Fibroblast of villous mesenchyme (primary cell): Measurements from ENCODE around the gene PYM1. TPM values are rescaled to one million over a fixed set of nuclear protein-coding genes. Genes with fewer than 3 reads are reported as not detected.
A peak's percentile ranks its signal among the peaks of the same experiment; 100 is the strongest.

ENCODE experiments used
- DNase-seq: peaks from one replicate; pipeline ENCODE4 v3.0.0-alpha.2; 2010; ENCODE audit warnings: low read depth
- H3K4me3 ChIP-seq: 2 replicates; pipeline ENCODE4 v1.5.1; 2011; ENCODE audit warnings: low read depth, mild to moderate bottlenecking, low read length
- CTCF ChIP-seq: IDR thresholded peaks from 2 replicates; pipeline ENCODE4 v1.5.1; 2012; ENCODE audit warnings: low read depth, mild to moderate bottlenecking, low read length; ENCODE audit not compliant: insufficient read depth
- total RNA-seq: library from RNA; depleted of rRNA; stranded (reverse); fragments of >200 nt; gene quantifications from 2 replicates; pipeline ENCODE4 v1.2.3, GENCODE V29; 2012

The PYM1 gene
- total RNA-seq, 1 donor, result 32.8 TPM

GRCh38 chr12:55970775-55971174 is 43.1 kb upstream of the PYM1 start:
- TF ChIP-seq CTCF, result no peak
- DNase-seq, result no peak
- no peak overlapping the region for H3K4me3 ChIP-seq

DNA sequence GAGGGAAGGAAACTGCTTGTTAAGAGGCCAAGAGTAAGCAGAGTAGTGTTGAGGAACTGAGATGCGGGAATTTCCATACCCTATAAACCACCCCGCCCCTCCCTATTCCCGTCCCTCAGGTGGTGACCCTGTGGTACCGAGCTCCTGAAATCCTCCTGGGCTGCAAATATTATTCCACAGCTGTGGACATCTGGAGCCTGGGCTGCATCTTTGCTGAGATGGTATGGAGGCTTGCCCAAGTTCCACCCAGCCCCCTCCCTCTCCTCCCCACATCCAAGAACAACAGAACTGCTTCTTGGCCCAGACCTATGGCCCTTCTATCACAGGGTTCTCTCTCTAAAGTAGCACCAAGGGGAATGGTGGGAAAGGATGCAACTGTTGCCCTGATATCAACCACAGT is 41.7 kb upstream of the PYM1 start:
- DNase-seq, result no peak
- H3K4me3 ChIP-seq, result no peak overlapping the region
- no peak for TF ChIP-seq CTCF

- peak within 1 kb of the TSS; percentile 92 for H3K4me3 ChIP-seq
- peak; percentile 73 for DNase-seq
- no peak for TF ChIP-seq CTCF
Measured at GRCh38 chr12:55966408-55967281, 39.0 kb upstream of the PYM1 start, which contains the start of gene CDK2. TSS of gene CDK2 (plus strand) at chr12:55966830. CDS start at chr12:55967009, 179 bp downstream.

- peak within 1 kb of the TSS; percentile 92 for H3K4me3 ChIP-seq
- peak; percentile 19 for DNase-seq
- TF ChIP-seq CTCF, result no peak
Measured at GRCh38 chr12:55965941-55966407, 38.3 kb upstream of the PYM1 start, which contains the start of gene PMEL. TSS of gene PMEL (minus strand) at chr12:55966042. CDS start at chr12:55966011, 31 bp downstream.

GRCh38 chr12:55965240-55965639 is 37.5 kb upstream of the PYM1 start:
- DNase-seq, result no peak
- H3K4me3 ChIP-seq, result no peak overlapping the region
- no peak for TF ChIP-seq CTCF

GRCh38 chr12:55963760-55964159 is 36.1 kb upstream of the PYM1 start:
- no peak overlapping the region for H3K4me3 ChIP-seq
- DNase-seq, result no peak
- TF ChIP-seq CTCF, result no peak
